K562 (cell line): Measurements from ENCODE around the gene OR1N1.
"Not testable (repeated sequence)": the region's sequence is repeated elsewhere in the genome, so short reads cannot be mapped to it uniquely, and the experiment has no call there.

ENCODE experiments used
- CREB5 ChIP-seq: fragments of 250-450 bp; sonication (Bioruptor Pico); IDR thresholded peaks from 2 replicates; pipeline ENCODE4 v1.5.0; 2020; ENCODE audit warnings: mild to moderate bottlenecking
- ELF4 ChIP-seq: fragments of 450-650 bp; formaldehyde crosslinking; IDR thresholded peaks from 2 replicates; pipeline ENCODE4 v1.4.0; 2022; ENCODE audit warnings: missing genetic modification characterization
- HMG20B ChIP-seq: fragments of 250-450 bp; sonication (Bioruptor Pico); IDR thresholded peaks from 2 replicates; pipeline ENCODE4 v1.5.0; 2021; ENCODE audit warnings: mild to moderate bottlenecking
- POLR2AphosphoS5 ChIP-seq: IDR thresholded peaks from 2 replicates; pipeline ENCODE4 v1.6.1; 2011; ENCODE audit warnings: mild to moderate bottlenecking, low read depth, low read length, moderate library complexity; ENCODE audit not compliant: control insufficient read depth, insufficient read depth
- RAD21 ChIP-seq, 2 experiments: fragments of 250-450 bp in 1 of 2; fragments of 450-650 bp in 1 of 2; sonication (Bioruptor Pico) in 1 of 2; formaldehyde crosslinking in 1 of 2; IDR thresholded peaks in 1 of 2; conservative IDR thresholded peaks in 1 of 2; 2 replicates each; pipeline versions ENCODE4 v1.4.0 to v1.8.0; 2020 to 2022; ENCODE audit warnings: mild to moderate bottlenecking in 2 of 2, moderate library complexity in 1 of 2
- RFX5 ChIP-seq: IDR thresholded peaks from 2 replicates; pipeline ENCODE4 v1.6.1; 2011; ENCODE audit warnings: low read depth, mild to moderate bottlenecking, improper control_type of control experiment, low read length
- SP1 ChIP-seq: sonication (generic); formaldehyde crosslinking; IDR thresholded peaks from 2 replicates; pipeline ENCODE4 v1.8.1; 2022; ENCODE audit warnings: mild to moderate bottlenecking, missing genetic modification reagents
- TARDBP ChIP-seq: fragments of 450-650 bp; IDR thresholded peaks from 2 replicates; pipeline ENCODE4 v1.6.1; 2016
- TCFL5 ChIP-seq: fragments of 250-450 bp; sonication (Bioruptor Pico); conservative IDR thresholded peaks from 2 replicates; pipeline ENCODE4 v1.6.1; 2021; ENCODE audit warnings: mild to moderate bottlenecking, moderate library complexity, matching md5 sums
- ZBTB8A ChIP-seq: fragments of 450-650 bp; IDR thresholded peaks from 2 replicates; pipeline ENCODE4 v1.6.1; 2018; ENCODE audit warnings: mild to moderate bottlenecking, moderate library complexity; ENCODE audit not compliant: partially characterized antibody
- ZNF311 ChIP-seq: fragments of 250-450 bp; sonication (Bioruptor Pico); IDR thresholded peaks from 2 replicates; pipeline ENCODE4 v1.4.0; 2020; ENCODE audit warnings: mild to moderate bottlenecking, moderate library complexity
- ZSCAN29 ChIP-seq: fragments of 450-650 bp; IDR thresholded peaks from 2 replicates; pipeline ENCODE4 v1.6.1; 2017
- TF ChIP-seq, protein P1 (sequence below), 3 experiments: IDR thresholded peaks in 2 of 3; conservative IDR thresholded peaks in 1 of 3; 2 replicates each; pipeline ENCODE4 v1.5.1; 2011 to 2012; ENCODE audit warnings: low read length in 3 of 3, mild to moderate bottlenecking in 3 of 3, control low read depth in 2 of 3, improper control_type of control experiment in 1 of 3, inconsistent platforms in 1 of 3, low read depth in 1 of 3, mixed read lengths in 1 of 3, moderate library complexity in 1 of 3; ENCODE audit not compliant: insufficient read depth in 2 of 3

DNA sequence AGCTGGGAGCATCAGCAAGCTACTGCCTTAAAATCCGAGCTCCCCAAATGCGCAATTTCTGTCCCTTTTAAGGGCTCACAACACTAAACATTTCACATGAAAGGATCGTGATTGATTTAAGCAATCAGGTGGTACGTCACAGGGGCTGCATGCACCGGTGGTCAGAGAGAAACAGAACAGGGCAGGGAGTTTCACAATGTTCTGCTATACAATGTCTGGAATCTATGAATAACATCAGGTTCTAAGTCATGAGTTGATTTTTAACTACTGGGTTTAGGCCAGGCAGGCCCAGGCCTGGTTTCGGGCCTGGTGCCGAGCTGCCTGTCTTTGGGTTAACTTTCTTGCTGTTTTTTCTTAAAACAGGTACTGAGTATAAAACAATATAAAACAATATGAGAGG is 10.0 kb upstream of the OR1N1 start:
- not testable (repeated sequence) for TF ChIP-seq POLR2AphosphoS5; RAD21 (CRISPR knock-in tag; conservative IDR thresholded peaks at IDR 0.05 in 1 of 2, IDR thresholded peaks at IDR 0.05 in 1 of 2); RFX5; ZBTB8A; TARDBP; SP1 (CRISPR knock-in tag); CREB5 (CRISPR knock-in tag); ZSCAN29; ZNF311 (CRISPR knock-in tag); HMG20B (CRISPR knock-in tag); ELF4 (CRISPR knock-in tag); TCFL5 (CRISPR knock-in tag)
- TF ChIP-seq, protein P1, sequence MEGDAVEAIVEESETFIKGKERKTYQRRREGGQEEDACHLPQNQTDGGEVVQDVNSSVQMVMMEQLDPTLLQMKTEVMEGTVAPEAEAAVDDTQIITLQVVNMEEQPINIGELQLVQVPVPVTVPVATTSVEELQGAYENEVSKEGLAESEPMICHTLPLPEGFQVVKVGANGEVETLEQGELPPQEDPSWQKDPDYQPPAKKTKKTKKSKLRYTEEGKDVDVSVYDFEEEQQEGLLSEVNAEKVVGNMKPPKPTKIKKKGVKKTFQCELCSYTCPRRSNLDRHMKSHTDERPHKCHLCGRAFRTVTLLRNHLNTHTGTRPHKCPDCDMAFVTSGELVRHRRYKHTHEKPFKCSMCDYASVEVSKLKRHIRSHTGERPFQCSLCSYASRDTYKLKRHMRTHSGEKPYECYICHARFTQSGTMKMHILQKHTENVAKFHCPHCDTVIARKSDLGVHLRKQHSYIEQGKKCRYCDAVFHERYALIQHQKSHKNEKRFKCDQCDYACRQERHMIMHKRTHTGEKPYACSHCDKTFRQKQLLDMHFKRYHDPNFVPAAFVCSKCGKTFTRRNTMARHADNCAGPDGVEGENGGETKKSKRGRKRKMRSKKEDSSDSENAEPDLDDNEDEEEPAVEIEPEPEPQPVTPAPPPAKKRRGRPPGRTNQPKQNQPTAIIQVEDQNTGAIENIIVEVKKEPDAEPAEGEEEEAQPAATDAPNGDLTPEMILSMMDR (IDR thresholded peaks at IDR 0.05 in 2 of 3, conservative IDR thresholded peaks at IDR 0.05 in 1 of 3; ENCODE audit: insufficient read depth in 2 of 3, low read depth in 1 of 3, low read length in 3 of 3) = not testable (repeated sequence)
